HAP-1 (cell line): Measurements from ENCODE around the gene FAAH2.
"Not testable (repeated sequence)": the region's sequence is repeated elsewhere in the genome, so short reads cannot be mapped to it uniquely, and the experiment has no call there.

ENCODE experiments used
- DNase-seq, 2 experiments: peaks; one replicate each; pipeline ENCODE4 v3.0.0-alpha.2; 2016 to 2020; ENCODE audit warnings: low spot score in 2 of 2
- H3K27me3 ChIP-seq: fragments of 250-450 bp; sonication (Bioruptor Pico); 2 replicates; pipeline ENCODE4 v1.5.1; 2020; ENCODE audit warnings: low read depth, mild to moderate bottlenecking, moderate library complexity
- H3K36me3 ChIP-seq: fragments of 250-450 bp; sonication (Bioruptor Pico); replicated peaks from 2 replicates; pipeline ENCODE4 v1.5.1; 2020; ENCODE audit warnings: mild to moderate bottlenecking
- H3K4me1 ChIP-seq: fragments of 250-450 bp; sonication (Bioruptor Pico); 2 replicates; pipeline ENCODE4 v1.5.1; 2020; ENCODE audit warnings: mild to moderate bottlenecking
- H3K4me3 ChIP-seq: fragments of 250-450 bp; sonication (Bioruptor Pico); 2 replicates; pipeline ENCODE4 v1.5.1; 2020; ENCODE audit warnings: mild to moderate bottlenecking, moderate library complexity
- H3K9me3 ChIP-seq: fragments of 250-450 bp; sonication (Bioruptor Pico); 2 replicates; pipeline ENCODE4 v1.5.1; 2020; ENCODE audit warnings: mild to moderate bottlenecking, moderate library complexity
- in situ Hi-C: fragments of 300-500 bp; cut with MboI; formaldehyde crosslinking; loops from 3 replicates; pipeline ENCODE4 v1.14.3; 2020; ENCODE audit warnings: low sequenced_read_pairs, inconsistent platforms, mixed read lengths

The FAAH2 gene, protein sequence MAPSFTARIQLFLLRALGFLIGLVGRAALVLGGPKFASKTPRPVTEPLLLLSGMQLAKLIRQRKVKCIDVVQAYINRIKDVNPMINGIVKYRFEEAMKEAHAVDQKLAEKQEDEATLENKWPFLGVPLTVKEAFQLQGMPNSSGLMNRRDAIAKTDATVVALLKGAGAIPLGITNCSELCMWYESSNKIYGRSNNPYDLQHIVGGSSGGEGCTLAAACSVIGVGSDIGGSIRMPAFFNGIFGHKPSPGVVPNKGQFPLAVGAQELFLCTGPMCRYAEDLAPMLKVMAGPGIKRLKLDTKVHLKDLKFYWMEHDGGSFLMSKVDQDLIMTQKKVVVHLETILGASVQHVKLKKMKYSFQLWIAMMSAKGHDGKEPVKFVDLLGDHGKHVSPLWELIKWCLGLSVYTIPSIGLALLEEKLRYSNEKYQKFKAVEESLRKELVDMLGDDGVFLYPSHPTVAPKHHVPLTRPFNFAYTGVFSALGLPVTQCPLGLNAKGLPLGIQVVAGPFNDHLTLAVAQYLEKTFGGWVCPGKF

DNA sequence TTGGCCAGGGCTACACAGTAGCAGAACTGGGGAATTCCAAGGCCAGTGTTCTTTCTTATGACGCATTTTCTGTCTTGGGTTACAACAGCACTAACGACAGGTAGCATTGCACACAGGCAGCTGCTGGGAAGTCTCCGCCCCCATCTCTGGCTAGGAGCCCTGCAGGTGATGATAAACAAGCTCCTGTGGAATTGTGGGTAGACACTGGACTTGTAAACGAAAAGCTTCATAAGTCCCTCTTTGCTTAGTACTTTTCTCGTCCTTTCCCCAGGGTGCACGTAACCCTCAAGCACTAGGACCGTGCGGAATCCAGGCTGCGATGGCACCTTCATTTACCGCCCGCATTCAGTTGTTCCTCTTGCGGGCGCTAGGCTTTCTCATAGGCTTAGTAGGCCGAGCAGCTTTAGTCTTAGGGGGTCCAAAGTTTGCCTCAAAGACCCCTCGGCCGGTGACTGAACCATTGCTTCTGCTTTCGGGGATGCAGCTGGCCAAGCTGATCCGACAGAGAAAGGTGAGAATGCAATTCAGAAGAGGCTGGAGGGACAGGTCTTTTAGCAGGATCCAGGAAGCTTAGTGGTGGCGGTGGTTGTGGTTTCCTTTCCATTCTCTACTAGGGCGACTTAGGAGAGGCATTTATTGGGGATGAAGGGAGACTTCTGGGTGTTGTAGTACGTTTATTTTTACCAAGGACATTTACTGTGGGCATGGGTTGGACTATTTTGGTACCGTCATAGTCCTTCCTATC, at the start of gene FAAH2:
TSS of gene FAAH2 (plus strand) at position 200 of the 745 bp plus-strand sequence. CDS start at position 320, 120 bp downstream.
- H3K4me3 ChIP-seq: peak within 1 kb of the TSS; percentile 25
- DNase-seq: peak in 1 of 2 experiments; percentile 48
- no peaks in the 10 kb centered on the region for H3K27me3 ChIP-seq
- no peaks in the 10 kb centered on the region for H3K4me1 ChIP-seq
- no peaks in the 10 kb centered on the region for H3K36me3 ChIP-seq
- no peaks in the 10 kb centered on the region for H3K9me3 ChIP-seq
- in situ Hi-C loops: no loop called here

DNA sequence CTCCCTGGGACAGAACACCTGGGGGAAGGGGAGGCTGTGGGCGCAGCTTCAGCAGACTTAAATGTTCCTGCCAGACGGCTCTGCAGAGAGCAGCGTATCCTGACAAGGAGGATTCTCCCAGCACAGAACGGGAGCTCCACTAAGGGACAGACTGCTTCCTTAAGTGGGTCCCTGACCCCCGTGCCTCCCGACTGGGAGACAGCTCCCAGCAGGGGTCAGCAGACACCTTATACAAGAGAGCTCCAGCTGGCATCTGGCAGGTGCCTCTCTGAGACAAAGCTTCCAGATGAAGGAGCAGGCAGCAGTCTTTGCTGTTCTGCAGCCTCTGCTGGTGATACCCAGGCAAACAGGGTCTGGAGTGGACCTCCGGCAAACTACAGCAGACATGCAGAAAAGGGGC, 44.5 kb upstream of the FAAH2 start:
- in situ Hi-C loops: no loop called here
- H3K4me3 ChIP-seq: no peak overlapping the region
- H3K27me3 ChIP-seq: no peaks in the 10 kb centered on the region
- no peaks in the 10 kb centered on the region for H3K4me1 ChIP-seq
- no peaks in the 10 kb centered on the region for H3K36me3 ChIP-seq
- no peaks in the 10 kb centered on the region for H3K9me3 ChIP-seq
- DNase-seq: no peak

DNA sequence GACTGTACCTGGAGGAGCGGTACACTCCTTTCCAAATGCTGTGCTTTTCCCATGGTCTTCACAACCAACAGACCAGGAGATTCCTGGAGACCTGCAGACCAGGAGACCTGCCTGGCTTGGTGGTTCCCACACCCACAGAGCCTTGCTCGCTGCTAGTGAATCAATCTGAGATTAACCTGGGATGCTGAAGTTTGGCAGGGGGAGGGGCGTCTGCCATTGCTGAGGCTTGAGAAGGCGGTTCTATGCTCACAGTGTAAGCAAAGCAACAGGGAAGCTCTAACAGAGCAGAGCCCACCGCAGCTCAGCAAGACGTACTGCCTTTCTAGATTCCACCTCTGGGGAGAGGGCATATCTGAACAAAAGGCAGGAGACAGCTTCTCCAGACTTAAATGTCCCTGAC, 34.5 kb upstream of the FAAH2 start:
- Histone ChIP-seq H3K36me3 (no peaks in the 10 kb centered on the region), H3K4me3 (no peak overlapping the region), H3K27me3 (no peaks in the 10 kb centered on the region), H3K4me1 (no peaks in the 10 kb centered on the region), H3K9me3 (no peaks in the 10 kb centered on the region)
- in situ Hi-C loops: no loop called here
- DNase-seq: no peak

DNA sequence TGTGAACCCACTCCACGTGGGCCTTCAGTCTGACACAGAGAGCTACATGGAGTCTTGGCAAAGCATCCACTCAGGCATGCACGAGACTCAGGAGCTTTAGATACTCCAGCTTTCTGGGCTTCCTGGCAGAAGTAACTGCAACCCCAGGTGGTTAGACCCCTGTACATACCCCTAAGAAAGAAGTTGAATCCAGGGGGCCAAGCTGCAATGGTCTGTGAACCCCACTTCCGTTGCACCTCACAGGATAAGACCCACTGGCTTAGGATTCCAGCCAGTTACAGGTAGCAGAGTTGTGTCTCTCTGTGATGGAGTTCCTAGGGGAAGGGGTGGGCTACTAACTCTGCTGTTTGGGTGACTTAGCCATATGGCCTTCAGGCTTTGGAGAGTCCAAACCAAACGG, 21.4 kb upstream of the FAAH2 start:
- in situ Hi-C loops: no loop called here
- H3K9me3 ChIP-seq: no peaks in the 10 kb centered on the region
- no peaks in the 10 kb centered on the region for H3K4me1 ChIP-seq
- no peak for DNase-seq
- no peak overlapping the region for H3K4me3 ChIP-seq
- no peaks in the 10 kb centered on the region for H3K27me3 ChIP-seq
- H3K36me3 ChIP-seq: no peaks in the 10 kb centered on the region

GRCh38 chrX:57266275-57266674, 20.2 kb upstream of the FAAH2 start:
- in situ Hi-C loops: no loop called here
- Histone ChIP-seq H3K4me1 (no peaks in the 10 kb centered on the region), H3K4me3 (no peak overlapping the region), H3K36me3 (no peaks in the 10 kb centered on the region), H3K27me3 (no peaks in the 10 kb centered on the region), H3K9me3 (no peaks in the 10 kb centered on the region)
- DNase-seq: no peak

- Histone ChIP-seq H3K9me3 (no peaks in the 10 kb centered on the region), H3K27me3 (no peaks in the 10 kb centered on the region)
- in situ Hi-C loops: no loop called here
Measured at GRCh38 chrX:57266871-57267270, 19.6 kb upstream of the FAAH2 start.

GRCh38 chrX:57267308-57267707, 19.2 kb upstream of the FAAH2 start:
- H3K4me3 ChIP-seq: no peak overlapping the region
- in situ Hi-C loops: no loop called here
- no peaks in the 10 kb centered on the region for H3K9me3 ChIP-seq
- no peaks in the 10 kb centered on the region for H3K27me3 ChIP-seq
- no peaks in the 10 kb centered on the region for H3K4me1 ChIP-seq
- DNase-seq: no peak
- H3K36me3 ChIP-seq: no peaks in the 10 kb centered on the region

More at GRCh38 chrX:57266871-57267270, 19.6 kb upstream of the FAAH2 start:
- no peak for DNase-seq
- H3K4me1 ChIP-seq: no peaks in the 10 kb centered on the region
- H3K36me3 ChIP-seq: no peaks in the 10 kb centered on the region
- no peak overlapping the region for H3K4me3 ChIP-seq

- Histone ChIP-seq H3K27me3 (no peaks in the 10 kb centered on the region), H3K4me3 (no peak overlapping the region), H3K36me3 (no peaks in the 10 kb centered on the region), H3K9me3 (no peaks in the 10 kb centered on the region), H3K4me1 (no peaks in the 10 kb centered on the region)
- DNase-seq: no peak
- in situ Hi-C loops: no loop called here
Measured at GRCh38 chrX:57270980-57271379, 15.5 kb upstream of the FAAH2 start.

DNA sequence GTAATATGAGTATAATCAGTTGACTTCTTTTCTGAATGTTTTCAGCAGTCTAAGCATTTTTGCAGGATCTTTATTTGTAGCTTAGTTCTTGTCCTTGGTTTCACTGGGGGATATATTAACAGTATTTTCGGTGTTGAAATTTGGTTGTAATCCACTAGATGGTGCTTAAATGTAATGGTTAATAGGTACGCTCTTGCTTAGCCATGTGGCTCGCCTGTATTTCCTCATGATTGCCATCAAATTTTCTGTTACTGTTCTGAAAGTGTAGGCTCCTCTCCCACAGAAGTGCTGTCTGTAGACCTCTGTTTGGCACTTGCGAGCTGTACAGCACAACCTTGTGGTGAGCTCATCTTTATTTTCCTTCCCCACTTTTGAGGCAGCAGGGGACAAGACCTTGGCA, 3.9 kb upstream of the FAAH2 start:
- no peak for DNase-seq
- no peaks in the 10 kb centered on the region for H3K9me3 ChIP-seq
- H3K4me1 ChIP-seq: no peaks in the 10 kb centered on the region
- no peaks in the 10 kb centered on the region for H3K36me3 ChIP-seq
- in situ Hi-C loops: no loop called here
- no peaks in the 10 kb centered on the region for H3K27me3 ChIP-seq
- no peak overlapping the region for H3K4me3 ChIP-seq

- Histone ChIP-seq H3K27me3 (no peaks in the 10 kb centered on the region), H3K4me1 (no peaks in the 10 kb centered on the region), H3K36me3 (no peaks in the 10 kb centered on the region), H3K4me3 (no peak overlapping the region), H3K9me3 (no peaks in the 10 kb centered on the region)
- in situ Hi-C loops: no loop called here
- no peak for DNase-seq
Measured at GRCh38 chrX:57285001-57285400, 1.5 kb upstream of the FAAH2 start.

GRCh38 chrX:57289089-57289488, 2.6 kb downstream of the FAAH2 start:
- Histone ChIP-seq H3K27me3 (no peaks in the 10 kb centered on the region), H3K4me3 (no peak overlapping the region), H3K9me3 (no peaks in the 10 kb centered on the region), H3K36me3 (no peaks in the 10 kb centered on the region), H3K4me1 (no peaks in the 10 kb centered on the region)
- in situ Hi-C loops: no loop called here
- no peak for DNase-seq

DNA sequence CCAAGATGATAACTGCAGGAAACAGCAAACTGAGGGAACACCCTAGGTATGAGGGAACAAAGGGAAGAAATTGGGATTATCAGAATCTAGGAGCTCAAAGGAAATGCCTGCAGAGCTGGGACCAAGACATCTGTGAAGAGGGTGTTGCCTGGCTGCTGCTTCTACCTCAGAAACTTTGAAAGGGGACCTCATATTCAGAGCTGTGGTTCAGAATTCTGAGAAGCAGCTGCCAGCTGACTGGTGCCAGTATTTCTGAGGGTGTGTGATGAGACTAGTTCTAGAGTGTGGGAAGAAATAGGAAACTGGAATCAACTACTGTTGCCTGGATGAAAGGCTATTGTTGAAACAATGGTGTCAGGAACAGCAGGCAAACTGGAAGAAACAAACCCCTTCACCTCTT, 8.5 kb downstream of the FAAH2 start:
- no peaks in the 10 kb centered on the region for H3K9me3 ChIP-seq
- no peaks in the 10 kb centered on the region for H3K36me3 ChIP-seq
- no peak overlapping the region for H3K4me3 ChIP-seq
- in situ Hi-C loops: no loop called here
- DNase-seq: no peak
- H3K27me3 ChIP-seq: no peaks in the 10 kb centered on the region
- no peaks in the 10 kb centered on the region for H3K4me1 ChIP-seq

DNA sequence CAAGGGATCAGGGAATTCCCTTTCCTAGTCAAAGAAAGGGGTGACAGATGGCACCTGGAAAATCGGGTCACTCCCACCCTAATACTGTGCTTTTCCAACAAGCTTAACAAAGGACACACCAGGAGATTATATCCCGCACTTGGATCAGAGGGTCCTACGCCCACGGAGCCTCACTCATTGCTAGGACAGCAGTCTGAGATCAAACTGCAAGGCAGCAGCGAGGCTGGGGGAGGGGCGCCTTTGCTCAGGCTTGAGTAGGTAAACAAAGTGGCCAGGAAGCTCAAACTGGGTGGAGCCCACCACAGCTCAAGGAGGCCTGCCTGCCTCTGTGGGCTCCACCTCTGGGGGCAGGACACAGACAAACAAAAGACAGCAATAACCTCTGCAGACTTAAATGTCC, 9.2 kb downstream of the FAAH2 start:
- H3K36me3 ChIP-seq, in situ Hi-C loops, H3K9me3 ChIP-seq, H3K4me1 ChIP-seq, DNase-seq, H3K4me3 ChIP-seq, H3K27me3 ChIP-seq: not testable (repeated sequence)

DNA sequence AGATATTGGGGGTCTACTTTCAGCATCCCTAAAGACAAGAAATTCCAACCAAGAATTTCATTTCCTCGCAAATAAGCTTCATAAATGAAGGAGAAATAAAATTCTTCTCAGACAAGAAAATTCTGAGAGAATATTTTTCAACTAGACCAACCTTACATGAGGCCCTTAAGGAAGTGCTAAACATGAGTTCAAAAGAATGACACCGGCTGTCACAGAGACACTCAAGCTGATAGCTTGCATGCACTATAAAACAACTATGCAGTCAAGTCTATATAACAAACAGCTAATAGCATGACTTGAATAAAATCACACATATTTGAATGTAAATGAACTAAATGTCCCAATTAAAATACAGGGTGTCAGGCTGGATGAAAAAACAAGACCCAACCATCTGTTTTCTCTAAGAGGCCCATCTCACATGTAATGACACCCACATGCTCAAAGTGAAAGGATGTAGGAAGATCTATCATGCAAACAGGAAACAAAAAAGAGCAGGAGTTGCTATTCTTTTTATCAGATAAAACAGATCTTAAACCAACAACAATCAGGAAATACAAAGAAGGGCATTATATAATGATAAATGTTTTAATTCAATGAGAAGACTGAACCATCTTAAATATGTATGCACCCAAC, 27.2 kb downstream of the FAAH2 start:
- no peaks in the 10 kb centered on the region for H3K9me3 ChIP-seq
- in situ Hi-C loops: no loop called here
- H3K4me3 ChIP-seq: no peak overlapping the region
- no peaks in the 10 kb centered on the region for H3K4me1 ChIP-seq
- DNase-seq: no peak
- no peaks in the 10 kb centered on the region for H3K36me3 ChIP-seq
- H3K27me3 ChIP-seq: no peaks in the 10 kb centered on the region
